Measurements from ENCODE around the gene FRMD8.
"Not testable (repeated sequence)": the region's sequence is repeated elsewhere in the genome, so short reads cannot be mapped to it uniquely, and the experiment has no call there.

Gene FRMD8

DNA sequence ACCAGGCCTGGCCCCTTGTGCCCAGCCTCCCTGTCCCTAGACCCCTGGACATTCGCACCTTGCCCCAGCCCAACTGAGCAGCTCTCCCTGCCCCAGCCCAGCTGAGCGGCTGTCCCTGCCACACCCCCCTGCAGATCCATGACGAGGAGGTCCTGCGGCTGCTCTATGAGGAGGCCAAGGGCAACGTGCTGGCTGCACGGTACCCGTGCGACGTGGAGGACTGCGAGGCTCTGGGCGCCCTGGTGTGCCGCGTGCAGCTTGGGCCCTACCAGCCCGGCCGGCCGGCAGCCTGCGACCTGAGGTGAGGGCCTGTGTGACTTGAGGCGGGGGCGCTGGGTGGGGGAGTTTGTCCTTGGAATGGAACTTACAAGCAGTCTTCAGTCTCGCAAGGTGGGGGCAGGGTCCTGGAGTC lies 7.7 kb downstream of the FRMD8 start:
- no peak for DNase-seq

DNA sequence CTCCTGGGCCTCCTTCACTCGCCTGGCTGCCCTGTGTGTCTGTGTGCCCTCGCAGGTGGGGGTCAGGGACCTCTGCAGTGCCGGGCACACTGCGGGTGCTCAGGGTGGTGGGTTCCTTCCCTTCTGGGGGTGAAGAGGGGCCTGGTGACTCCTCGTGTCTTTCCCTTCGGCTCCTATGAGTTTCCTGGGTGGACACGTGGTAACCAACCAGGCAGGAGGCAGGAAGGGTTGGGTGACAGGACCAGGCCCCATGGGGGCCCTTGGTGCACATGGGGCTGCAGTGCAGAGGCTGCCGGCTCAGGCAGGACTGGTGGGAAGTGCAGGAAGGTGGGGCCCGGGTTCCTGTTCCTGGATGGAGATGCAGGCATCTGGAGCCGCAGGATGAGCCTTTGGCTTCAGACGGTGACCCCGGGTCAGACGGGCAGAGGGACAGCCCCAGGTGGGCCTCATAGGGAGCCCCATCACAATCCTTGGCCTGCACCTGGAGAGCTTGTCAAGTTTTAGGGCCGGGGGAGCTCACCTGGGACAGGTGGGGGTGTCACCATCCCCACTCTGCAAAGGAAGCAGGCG lies 9.6 kb downstream of the FRMD8 start:
- DNase-seq: no peak

DNA sequence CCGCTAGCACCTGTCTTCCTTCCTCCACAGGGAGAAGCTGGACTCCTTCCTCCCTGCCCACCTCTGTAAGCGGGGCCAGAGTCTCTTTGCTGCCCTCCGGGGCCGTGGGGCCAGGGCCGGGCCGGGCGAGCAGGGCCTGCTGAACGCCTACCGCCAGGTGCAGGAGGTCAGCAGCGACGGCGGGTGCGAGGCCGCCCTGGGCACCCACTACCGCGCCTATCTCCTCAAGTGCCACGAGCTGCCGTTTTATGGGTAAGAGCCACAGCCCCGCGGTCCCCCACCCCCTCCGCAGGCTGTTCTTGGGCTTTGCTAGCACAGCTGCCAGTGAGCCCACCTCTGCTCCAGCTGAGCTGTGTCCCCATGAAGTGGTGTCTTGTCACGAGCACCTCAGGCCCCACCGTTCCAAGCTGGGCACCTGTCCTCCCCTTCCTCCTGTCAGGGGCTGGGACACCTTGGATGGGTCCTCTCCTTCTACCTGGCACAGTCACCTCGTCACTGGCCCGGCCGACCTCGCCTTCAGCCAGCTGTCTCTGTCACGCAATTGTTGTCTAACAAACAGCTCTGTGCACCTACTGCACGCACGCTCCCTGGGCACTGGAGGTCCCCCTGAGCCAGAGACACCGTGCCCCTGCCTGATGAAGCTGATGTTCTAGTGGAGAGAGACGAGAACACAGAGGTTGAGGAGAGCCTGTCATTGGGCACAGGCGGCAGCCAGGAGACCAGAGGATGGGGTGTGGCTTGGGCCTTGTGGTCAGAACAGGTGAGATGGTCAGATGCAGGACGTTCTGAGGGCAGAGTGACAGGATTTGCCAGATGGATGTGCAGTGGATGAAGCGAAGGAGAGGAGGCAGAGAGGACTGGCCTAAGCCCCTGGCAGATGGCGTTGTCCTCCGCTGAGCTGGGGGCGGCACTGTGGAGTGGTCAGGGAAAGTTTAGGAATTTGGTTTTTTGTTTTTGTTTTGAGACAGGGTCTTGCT lies 10.6 kb downstream of the FRMD8 start:
- no peak for DNase-seq

DNA sequence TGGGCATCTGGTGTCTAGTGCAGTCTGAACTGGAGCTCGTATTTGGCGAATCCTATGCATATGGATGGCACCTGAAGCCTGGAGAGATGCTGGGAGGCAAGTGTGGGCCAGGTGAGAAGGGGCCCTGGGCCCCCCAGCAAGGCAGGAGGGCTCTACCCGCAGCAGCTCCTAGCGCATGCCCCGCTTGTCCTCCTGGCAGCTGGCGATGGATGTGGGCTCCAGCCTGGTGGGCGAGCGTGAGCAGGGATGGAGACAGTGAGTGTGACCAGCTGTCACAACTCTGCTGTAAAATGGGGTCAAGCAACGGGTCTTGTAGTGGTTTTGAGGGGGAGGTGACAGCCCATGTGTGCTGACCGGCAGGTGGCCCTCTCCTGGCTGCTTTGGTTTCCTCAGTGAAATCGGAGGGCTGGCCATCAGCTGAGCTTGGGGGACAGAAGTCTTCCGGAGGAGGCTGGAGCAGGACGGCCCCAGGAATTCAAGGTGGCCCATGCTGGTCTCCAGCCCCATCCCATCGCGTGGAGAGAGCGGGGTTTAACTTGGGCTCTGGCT lies 12.0 kb downstream of the FRMD8 start:
- no peak for DNase-seq

DNA sequence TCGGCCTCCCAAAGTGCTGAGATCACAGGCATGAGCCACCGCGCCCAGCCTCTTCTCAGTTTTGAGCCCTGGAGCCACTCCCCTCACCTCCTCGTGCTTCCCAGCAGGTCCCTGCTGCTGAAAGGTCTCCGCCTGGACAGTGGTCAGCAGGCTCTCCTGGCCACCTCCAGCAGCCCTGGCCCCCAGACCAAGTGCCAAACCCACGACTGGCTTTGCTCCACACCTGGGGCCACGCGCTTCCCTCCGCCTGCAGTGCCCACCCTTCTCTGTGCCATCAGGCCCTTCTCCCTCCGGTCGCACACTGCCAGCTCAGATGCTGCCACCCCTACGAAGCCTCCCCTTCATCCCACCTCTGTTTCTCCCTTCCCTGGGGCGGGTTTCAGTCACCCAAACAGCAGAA lies 12.8 kb downstream of the FRMD8 start:
- no peak for DNase-seq

DNA sequence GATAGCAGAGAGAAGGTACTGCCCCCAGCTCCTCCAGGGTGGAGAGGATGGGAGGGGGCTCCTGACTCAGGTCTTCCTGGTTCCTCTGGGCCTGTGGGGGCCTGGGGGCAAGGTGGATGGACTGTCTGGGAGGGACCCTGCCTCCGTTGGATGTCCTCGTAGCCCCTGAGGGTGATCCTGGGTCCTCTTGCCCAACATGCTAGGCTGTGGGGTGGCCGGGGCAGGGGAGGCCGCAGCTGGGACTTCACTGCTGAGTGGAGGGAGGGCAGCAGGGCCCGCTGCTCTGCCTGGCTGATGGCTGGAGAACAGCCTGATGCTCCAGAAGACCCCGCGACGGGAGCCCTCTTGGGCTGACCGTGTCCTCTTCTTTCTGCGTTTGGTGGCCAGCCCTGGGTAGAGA lies 13.4 kb downstream of the FRMD8 start:
- DNase-seq: no peak

DNA sequence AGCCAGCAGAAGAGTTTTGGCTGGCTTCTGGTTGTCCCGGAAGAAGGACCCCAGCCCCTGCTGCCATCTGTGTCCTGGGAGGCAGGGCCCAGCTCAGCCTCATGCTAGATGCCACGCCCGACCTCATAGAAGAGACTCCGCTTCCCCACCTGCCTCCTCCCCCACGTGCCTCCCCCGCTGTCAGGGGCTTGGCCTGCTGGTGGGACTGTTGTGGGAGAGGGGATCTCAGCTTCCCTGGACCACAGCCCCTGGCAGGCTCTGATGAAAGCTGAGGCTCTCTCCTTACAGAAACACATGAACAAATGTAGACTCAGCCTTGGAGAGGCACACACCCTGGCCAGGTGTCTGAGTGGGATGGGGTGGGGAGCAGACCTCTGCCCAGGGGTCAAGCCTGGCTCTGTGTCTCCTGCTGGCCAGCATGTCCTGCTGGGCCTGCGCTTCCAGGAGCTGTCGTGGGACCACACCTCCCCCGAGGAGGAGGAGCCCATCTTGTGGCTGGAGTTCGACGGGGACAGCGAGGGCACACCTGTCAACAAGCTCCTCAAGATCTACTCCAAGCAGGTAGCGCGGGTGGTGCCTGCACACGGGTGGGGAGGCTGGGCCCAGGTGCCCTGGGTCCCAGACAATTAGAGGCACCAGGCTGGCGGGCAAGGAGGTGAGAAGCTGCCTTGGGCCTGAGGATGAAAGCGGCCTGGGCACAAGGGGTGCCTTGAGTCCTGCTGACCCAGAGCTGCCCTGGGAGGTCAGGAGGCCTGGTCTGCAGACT lies 14.1 kb downstream of the FRMD8 start:
- DNase-seq: no peak

DNA sequence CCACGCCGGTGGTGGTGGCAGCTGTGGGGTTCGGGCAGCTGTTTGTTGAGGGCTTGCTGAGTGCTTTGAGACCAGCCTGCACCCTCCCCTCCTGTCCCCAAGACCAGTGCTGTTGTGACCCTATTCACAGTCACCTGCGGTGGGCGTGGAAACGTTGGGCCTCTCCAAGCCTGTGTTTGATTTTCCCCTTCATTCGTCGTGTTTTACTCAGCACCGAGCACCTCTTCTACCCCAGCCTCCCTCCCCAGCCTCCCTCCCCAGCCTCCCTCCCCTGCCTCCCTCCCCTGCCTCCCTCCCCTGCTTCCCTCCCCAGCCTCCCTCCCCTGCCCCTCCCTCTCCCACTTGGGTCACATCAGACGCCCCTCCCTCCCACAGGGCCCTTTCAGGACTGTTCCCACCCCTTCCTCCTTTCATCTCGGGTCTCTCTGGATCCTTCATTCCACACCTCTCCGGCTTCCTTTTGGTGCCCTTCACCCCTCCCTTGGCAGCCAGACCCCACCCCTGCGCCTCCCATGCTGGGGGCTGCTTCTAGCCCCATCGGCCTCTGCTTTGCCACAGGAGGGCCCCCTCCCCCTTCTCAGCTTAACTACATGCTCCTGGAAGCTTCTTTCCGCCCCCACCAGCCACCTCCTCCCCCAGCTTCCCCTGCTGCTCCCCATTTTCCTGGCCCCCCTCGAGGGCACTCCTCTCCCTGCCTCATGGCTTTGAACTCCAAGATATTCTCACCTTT lies 14.8 kb downstream of the FRMD8 start:
- no peak for DNase-seq

DNA sequence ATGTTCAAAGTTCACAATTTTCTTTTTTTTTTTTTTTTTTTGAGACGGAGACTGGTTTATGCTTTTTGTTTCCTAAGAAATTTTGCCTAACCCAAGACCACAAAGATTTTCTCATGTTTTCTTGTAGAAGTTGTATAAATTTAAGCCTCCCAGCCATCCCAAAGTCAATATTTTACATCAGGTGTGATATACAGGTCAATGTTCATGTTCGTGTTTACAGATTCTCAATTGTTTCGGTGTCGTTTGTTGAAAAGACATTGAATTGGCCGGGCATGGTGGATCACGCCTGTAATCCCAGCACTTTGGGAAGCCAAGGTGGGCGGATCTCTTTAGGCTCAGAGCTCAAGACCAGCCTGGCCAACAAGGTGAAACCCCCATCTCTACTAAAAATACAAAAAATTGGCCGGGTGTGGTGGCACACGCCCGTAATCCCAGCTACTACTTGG lies 15.4 kb downstream of the FRMD8 start:
- no peak for DNase-seq

DNA sequence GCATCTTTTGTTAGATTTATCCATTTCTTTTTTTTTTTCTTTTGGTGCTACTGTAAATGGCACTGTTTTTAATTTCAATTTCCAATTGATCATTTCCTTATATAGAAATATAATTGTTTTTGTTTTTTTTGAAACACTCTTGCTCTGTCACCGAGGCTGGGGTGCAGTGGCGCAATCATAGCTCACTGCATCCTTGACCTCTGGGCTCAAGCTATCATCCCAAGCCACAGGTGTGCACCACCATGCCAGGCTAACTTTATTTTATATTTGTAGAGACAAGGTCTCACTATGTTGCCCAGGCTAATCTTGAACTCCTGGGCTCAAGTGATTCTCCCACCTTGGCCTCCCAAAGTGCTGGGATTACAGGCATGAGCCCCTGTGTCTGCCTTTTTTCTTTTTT lies 16.4 kb downstream of the FRMD8 start:
- DNase-seq: no peak

DNA sequence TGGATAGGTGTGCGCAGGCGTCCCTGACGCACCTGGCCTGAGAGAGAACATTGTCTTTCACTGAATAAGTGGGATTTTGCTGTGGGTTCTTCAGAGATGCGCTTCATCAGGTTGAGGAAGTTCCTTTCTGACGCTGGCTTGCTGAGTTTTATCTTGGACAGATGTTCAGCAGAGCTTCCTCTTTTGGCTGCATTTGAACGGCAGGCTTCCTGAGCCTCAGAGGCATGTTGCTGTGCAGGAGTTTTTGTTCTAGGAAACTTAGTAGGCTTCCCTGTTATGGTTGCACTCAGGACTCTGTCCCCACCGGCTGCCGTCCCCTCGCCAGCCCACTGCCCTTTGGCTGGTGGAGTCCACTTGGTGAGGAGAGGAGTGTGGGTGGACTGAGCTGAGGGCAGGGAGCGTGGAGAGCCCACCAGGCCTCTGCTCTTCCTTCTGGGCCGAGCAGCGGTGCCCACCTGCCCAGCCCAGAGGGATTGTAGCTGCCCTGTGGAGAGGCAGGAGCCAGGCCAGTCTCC lies 17.2 kb downstream of the FRMD8 start:
- DNase-seq: no peak

DNA sequence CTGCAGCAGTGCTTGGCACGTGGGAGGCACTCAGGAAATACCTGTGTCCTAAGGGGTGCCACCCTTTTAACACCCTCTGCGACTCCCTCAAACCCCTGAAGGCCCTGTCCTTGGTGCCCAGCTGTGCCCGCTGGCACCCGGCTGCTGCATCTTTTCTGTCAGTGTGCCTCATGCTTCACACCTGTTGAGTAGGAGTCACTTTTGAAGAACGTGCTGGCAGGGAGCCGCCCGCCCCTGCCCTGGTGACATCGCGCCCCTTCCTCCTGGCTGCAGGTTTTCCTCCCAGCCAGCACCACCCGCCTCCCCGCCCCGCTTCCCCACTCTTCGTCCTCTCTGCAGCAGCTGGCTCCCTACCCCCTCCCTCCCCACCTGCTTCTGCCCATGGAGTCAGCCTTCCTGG lies 17.8 kb downstream of the FRMD8 start:
- DNase-seq: no peak

DNA sequence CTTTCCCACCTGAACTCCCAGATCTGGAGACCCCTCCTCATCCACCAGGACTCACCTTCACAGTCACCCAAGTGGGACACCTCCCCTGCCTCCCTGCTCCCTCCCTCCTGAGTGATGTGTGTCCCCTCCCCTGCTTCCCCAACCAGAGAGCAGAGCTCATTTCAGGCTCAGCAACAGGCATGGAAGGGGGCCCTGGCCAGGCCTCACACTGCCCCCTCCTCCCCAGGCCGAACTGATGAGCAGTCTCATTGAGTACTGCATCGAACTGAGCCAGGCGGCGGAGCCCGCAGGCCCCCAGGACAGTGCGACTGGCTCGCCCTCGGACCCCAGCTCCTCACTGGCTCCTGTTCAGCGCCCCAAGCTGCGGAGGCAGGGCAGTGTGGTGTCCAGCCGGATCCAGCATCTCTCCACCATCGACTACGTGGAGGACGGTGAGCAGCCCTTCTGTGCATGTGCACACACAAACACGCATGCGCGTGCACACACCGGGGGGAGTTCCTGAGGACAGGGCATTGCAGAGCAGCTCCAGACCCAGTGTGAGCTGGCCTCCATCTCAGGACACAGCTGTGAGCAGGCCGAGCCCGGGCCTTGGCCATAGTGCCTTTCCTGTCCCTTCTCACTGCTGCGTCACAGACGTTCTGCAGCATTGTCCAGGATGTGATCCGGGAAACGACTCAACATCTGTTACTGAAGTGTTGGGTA lies 18.4 kb downstream of the FRMD8 start:
- no peak for DNase-seq

DNA sequence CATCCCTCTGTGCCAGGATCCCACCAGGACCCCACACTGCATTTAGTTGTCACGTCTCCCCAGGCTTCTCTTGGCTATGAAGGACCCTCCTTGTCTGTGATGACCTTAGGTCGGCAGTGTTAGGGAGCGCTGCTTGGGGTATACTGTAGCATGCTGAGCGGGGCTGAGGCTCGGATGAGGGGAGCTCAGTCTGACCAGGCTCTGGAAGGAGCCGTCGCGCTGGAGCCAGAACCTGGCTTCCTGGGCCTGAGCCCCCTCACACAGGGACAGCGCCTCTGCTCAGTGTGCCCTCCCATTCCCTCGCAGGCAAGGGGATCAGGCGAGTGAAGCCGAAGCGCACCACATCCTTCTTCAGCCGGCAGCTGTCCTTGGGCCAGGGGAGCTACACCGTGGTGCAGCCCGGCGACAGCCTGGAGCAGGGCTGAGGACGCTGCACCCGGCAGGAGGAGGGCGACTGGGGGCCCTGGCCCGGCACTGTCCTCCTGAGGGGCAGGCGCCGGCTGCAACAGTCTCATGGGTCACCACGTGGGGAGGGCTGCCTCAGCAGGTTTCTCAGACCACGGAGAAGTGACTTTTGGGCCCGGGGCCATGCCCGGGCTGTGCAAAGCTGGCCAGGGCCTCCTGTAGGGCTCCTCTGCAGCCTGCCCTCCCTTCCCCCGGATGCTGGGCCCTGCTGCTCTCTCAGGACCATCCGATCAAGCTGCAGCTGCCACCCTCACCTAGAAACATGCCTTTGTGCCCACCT lies 24.7 kb downstream of the FRMD8 start:
- no peak for DNase-seq

DNA sequence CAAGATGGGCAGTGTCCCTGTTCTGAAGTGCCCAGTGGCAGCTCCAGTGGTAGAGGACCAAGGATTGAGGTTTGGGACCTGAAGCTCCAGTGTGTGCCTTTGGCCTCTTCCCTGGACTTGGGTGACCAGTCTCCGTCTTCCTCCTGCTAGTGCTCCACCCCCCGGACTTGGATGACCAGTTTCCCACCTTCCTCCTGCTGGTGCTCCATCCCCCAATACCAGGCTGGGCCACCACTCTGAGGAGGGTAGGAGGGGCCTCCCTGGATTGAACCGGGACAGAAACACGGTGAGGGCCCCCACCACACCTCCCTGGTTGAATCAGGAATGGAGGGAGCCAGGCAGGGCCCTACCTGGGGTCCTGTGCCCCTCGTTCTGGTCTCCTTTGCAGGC lies 25.2 kb downstream of the FRMD8 start:
- DNase-seq: no peak

DNA sequence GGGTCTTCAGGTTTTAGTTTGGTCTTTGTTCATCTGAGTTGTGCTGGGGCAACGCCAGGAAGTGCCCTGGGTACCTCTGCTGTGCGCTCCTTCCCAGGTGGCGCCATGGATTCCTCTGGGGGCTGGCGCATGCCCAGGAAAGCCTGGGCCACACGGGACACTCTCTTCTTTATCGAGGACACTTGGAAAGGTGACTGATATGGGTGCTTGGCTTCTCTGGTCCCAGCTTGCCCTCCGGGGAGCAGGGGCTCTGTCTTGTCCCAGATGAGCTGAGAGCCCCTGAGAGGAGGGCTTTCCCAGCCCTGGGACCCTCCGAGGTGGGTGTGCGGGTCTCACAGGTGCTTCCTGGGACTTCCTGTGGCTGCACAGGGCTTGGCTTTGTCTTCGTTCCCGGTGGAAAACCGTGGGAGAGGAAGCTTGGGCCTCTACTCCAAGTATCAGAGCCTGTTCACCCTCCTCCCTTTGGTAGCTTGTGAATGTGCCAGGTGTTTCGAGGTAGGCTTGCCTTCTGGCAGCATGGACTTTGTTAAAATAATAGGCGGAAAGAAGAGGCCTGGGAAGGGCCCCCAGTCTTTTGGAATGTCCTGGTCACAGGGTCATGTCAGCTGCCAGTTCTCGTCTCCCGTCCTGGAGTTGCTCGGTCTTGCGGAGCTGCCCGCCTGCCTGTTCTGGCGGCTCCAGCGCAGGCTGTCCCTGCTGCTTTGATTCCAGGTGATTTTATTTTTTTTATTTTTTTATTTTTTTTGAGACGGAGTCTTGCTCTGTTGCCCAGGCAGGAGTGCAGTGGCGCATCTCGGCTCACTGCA lies 26.0 kb downstream of the FRMD8 start:
- DNase-seq: no peak

DNA sequence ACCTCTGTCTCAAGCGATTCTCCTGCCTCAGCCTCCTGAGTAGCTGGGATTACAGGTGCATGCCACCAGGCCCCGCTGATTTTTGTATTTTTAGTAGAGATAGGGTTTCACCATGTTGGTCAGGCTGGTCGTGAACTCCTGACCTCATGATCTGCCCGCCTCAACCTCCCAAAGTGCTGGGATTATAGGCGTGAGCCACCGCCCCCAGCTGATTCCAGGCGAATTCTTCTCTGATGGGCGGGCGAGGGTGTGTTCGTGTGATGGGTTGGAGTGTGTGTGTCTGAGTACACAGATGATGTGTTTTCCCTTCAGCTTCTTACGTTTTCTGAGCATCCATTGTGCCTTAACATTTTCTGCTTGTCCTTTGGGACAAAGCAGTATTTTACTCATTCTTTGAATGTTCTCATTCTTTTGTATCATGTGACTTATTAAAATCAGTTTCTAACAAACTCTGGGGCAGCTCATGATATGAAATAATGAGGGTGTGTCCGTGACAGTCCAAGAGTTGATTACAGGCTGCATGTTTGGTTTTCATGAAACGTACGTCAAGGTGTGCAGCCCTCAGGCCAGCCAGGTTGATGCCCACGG lies 26.7 kb downstream of the FRMD8 start:
- not testable (repeated sequence) for DNase-seq

DNA sequence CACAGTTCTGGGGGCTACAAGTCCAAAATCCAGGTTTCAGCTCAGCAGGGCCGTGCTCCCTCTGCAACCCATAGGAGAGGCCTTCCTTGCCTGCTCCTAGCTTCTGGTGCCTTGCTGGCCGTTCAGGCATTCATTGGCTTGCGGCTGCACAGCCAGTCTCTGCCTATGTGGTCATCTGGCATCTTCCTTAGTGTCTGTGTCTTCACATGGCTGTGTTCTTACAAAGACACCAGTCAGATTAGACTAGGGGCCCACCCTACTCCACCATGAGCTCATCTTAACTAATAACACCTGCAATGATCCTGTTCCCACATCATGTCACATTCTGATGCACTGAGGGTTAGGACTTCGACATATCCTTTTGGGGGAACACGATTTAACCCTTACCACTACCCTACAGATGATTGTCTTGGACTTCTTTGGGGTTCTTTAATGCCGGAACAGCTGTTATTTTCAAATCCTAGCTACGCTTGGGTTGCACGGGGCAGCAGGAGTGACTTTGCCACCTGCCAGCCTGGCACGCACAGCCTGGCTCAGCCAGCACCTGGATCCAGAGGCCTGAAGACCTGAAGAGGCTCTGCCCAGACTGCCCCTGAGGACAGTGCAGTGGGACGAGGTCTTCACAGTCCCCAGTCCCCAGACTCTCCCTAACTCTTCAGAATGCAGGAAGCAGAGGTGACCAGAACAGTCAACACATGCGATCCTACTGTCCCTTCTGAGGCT lies 28.5 kb downstream of the FRMD8 start:
- DNase-seq: no peak

Data from stimulated activated CD8-positive, alpha-beta memory T cell treated with anti-CD3 and anti-CD28 coated beads, Interleukin-4, amount 100 ng/mL, for 48 hours (primary cell).